NB4 (cell line): ENCODE results near the gene ERCC2.
"Not testable (repeated sequence)": the region's sequence is repeated elsewhere in the genome, so short reads cannot be mapped to it uniquely, and the experiment has no call there.

ENCODE experiments used
- DNase-seq: peaks from one replicate; pipeline ENCODE4 v3.0.0; 2010; ENCODE audit warnings: low read depth
- H3K4me3 ChIP-seq: one replicate; pipeline ENCODE4 v1.5.1; 2011; ENCODE audit warnings: mild to moderate bottlenecking, low read depth, low read length, moderate library complexity
- CTCF ChIP-seq: IDR thresholded peaks from one replicate; pipeline ENCODE4 v1.5.1; 2012; ENCODE audit warnings: low read depth, low read length
- MAX ChIP-seq: IDR thresholded peaks from 2 replicates; pipeline ENCODE4 v1.6.1; 2011; ENCODE audit warnings: low read depth, low read length
- MYC ChIP-seq: IDR thresholded peaks from 2 replicates; pipeline ENCODE4 v1.6.1; 2011; ENCODE audit warnings: low read depth, low read length
- POLR2A ChIP-seq: IDR thresholded peaks from 2 replicates; pipeline ENCODE4 v1.6.1; 2011; ENCODE audit warnings: mild to moderate bottlenecking; ENCODE audit not compliant: insufficient read length; ENCODE audit errors: extremely low read depth

Gene ERCC2

GRCh38 chr19:45342911-45343310, 27.5 kb downstream of the ERCC2 start:
- TF ChIP-seq CTCF (no peak), MAX (no peak), POLR2A (no peak), MYC (no peak)
- DNase-seq = no peak
- no peak overlapping the region for H3K4me3 ChIP-seq

GRCh38 chr19:45340899-45341453, 29.4 kb downstream of the ERCC2 start:
- DNase-seq = no peak
- TF ChIP-seq MYC (no peak), POLR2A (no peak), CTCF (no peak)
- no peak overlapping the region for H3K4me3 ChIP-seq

GRCh38 chr19:45340232-45340898, 30.0 kb downstream of the ERCC2 start, which contains the start of gene KLC3:
KLC3 (plus strand) TSS chr19:45340750; CDS start chr19:45345542, 4,792 bp downstream.
- no peak within 1 kb of the TSS for H3K4me3 ChIP-seq
- no peak for TF ChIP-seq CTCF
- TF ChIP-seq POLR2A = no peak
- no peak for TF ChIP-seq MYC
- TF ChIP-seq MAX = no peak
- no peak for DNase-seq

GRCh38 chr19:45339629-45340028, 30.7 kb downstream of the ERCC2 start:
- TF ChIP-seq MAX (no peak), POLR2A (no peak)
- no peak for DNase-seq
- no peak overlapping the region for H3K4me3 ChIP-seq

GRCh38 chr19:45336696-45337251, 33.6 kb downstream of the ERCC2 start:
- H3K4me3 ChIP-seq = no peak overlapping the region
- no peak for DNase-seq
- TF ChIP-seq POLR2A (no peak), MAX (no peak), MYC (no peak), CTCF (no peak)

- DNase-seq, H3K4me3 ChIP-seq: not testable (repeated sequence)
Measured at GRCh38 chr19:45334881-45335280, 35.5 kb downstream of the ERCC2 start.
